ENCODE results near the gene CD274. TPM values are rescaled to one million over a fixed set of nuclear protein-coding genes. Genes with fewer than 3 reads are reported as not detected.

Gene CD274
- total and polyA plus RNA-seq, 2 of the 8 experiments (the other 6 are each of a cell fraction or from before 2014, with no cell fraction given), result 0.08 to 0.15 TPM

Other genes starting within 250 kb of the CD274 start
- not detected in 2 replicates for gene INSL4, start 219.1 kb upstream of the CD274 start, total RNA-seq (2021; fragmentation: NEBNext Ultra II Directional; extraction: Animal tissue kit (Norgen Biotek cat#: 25700))
- gene INSL4, start 219.1 kb upstream of the CD274 start, polyA plus RNA-seq (2011; rRNA removed), result not detected in 2 replicates
- 4.5 and 4.7 TPM in 2 replicates for gene RLN2, start 145.8 kb upstream of the CD274 start, total RNA-seq (2021; fragmentation: NEBNext Ultra II Directional; extraction: Animal tissue kit (Norgen Biotek cat#: 25700))
- 2.5 and 6.0 TPM in 2 replicates for gene RLN2, start 145.8 kb upstream of the CD274 start, polyA plus RNA-seq (2011; rRNA removed)
- 0.80 and 1.3 TPM in 2 replicates for gene RLN1, start 110.7 kb upstream of the CD274 start, total RNA-seq (2021; fragmentation: NEBNext Ultra II Directional; extraction: Animal tissue kit (Norgen Biotek cat#: 25700))
- 0.30 and 0.51 TPM in 2 replicates for gene RLN1, start 110.7 kb upstream of the CD274 start, polyA plus RNA-seq (2011; rRNA removed)
- gene PLGRKT, start 12.6 kb upstream of the CD274 start, total RNA-seq (2021; fragmentation: NEBNext Ultra II Directional; extraction: Animal tissue kit (Norgen Biotek cat#: 25700)), result 11.3 and 15.7 TPM in 2 replicates
- 2.5 and 5.4 TPM in 2 replicates for gene PLGRKT, start 12.6 kb upstream of the CD274 start, polyA plus RNA-seq (2011; rRNA removed)
- not detected in 2 replicates for gene PDCD1LG2, start 60.0 kb downstream of the CD274 start, total RNA-seq (2021; fragmentation: NEBNext Ultra II Directional; extraction: Animal tissue kit (Norgen Biotek cat#: 25700))
- not detected in 2 replicates for gene PDCD1LG2, start 60.0 kb downstream of the CD274 start, polyA plus RNA-seq (2011; rRNA removed)
- gene RIC1, start 178.6 kb downstream of the CD274 start, total RNA-seq (2021; fragmentation: NEBNext Ultra II Directional; extraction: Animal tissue kit (Norgen Biotek cat#: 25700)), result 24.5 and 25.6 TPM in 2 replicates
- 10.1 and 10.7 TPM in 2 replicates for gene RIC1, start 178.6 kb downstream of the CD274 start, polyA plus RNA-seq (2011; rRNA removed)